Activated naive CD8-positive, alpha-beta T cell (primary cell): ENCODE results near the gene DCST1.

Experiments
- H3K27ac Mint-ChIP-seq: one replicate; pipeline ENCODE4 v1.8.0; 2021; ENCODE audit warnings: mixed read lengths
- H3K27me3 Mint-ChIP-seq: one replicate; pipeline ENCODE4 v1.8.0; 2021; ENCODE audit warnings: mixed read lengths
- H3K36me3 Mint-ChIP-seq: one replicate; pipeline ENCODE4 v1.8.0; 2021; ENCODE audit warnings: mixed read lengths
- H3K4me1 Mint-ChIP-seq: one replicate; pipeline ENCODE4 v1.8.0; 2021; ENCODE audit warnings: low read depth, mixed read lengths
- H3K4me3 Mint-ChIP-seq: one replicate; pipeline ENCODE4 v1.8.0; 2021; ENCODE audit warnings: mild to moderate bottlenecking, mixed read lengths
- H3K9me3 Mint-ChIP-seq: one replicate; pipeline ENCODE4 v1.8.0; 2021; ENCODE audit warnings: low read depth, mixed read lengths

Gene DCST1

GRCh38 chr1:155062702-155063411 lies 29.2 kb downstream of the DCST1 start:
- no peaks in the 10 kb centered on the region for H3K36me3 Mint-ChIP-seq
- no peak overlapping the region for H3K27ac Mint-ChIP-seq
- H3K4me3 Mint-ChIP-seq: peak overlapping the region; percentile 95
- peaks cover 27% of the 10 kb centered on the region for H3K4me1 Mint-ChIP-seq
- H3K27me3 Mint-ChIP-seq: no peaks in the 10 kb centered on the region
- H3K9me3 Mint-ChIP-seq: no peaks in the 10 kb centered on the region

DNA sequence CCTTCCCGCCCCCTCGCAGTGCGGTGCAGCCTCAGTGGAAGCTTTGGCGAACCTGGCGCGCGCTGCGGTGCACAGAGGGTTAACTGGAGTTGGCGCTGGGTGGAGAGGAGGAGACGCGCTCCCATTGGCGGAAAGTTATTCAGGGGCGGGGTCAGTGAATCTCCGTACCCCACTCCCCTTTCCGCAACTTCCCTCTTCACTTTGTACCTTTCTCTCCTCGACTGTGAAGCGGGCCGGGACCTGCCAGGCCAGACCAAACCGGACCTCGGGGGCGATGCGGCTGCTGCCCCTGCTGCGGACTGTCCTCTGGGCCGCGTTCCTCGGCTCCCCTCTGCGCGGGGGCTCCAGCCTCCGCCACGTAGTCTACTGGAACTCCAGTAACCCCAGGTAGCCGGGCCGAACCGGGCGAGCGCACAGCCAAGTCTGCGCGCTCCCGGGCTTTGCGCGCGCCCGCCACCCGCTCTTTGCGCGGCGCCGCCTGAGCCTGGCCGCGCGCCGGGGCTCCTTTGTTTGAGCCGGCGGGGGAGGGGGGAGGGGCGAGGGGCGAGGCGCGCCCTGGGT lies 30.0 kb downstream of the DCST1 start, which contains the start of gene EFNA4:
Gene EFNA4 (plus strand): TSS at position 191 of the 561 bp plus-strand sequence. CDS start 84 bp downstream, at position 275.
- Mint-ChIP-seq H3K4me1 (peaks cover 27% of the 10 kb centered on the region), H3K4me3 (peak within 1 kb of the TSS; percentile 97), H3K27ac (peak within 1 kb of the TSS; percentile 79), H3K9me3 (no peaks in the 10 kb centered on the region), H3K36me3 (no peaks in the 10 kb centered on the region), H3K27me3 (no peaks in the 10 kb centered on the region)

DNA sequence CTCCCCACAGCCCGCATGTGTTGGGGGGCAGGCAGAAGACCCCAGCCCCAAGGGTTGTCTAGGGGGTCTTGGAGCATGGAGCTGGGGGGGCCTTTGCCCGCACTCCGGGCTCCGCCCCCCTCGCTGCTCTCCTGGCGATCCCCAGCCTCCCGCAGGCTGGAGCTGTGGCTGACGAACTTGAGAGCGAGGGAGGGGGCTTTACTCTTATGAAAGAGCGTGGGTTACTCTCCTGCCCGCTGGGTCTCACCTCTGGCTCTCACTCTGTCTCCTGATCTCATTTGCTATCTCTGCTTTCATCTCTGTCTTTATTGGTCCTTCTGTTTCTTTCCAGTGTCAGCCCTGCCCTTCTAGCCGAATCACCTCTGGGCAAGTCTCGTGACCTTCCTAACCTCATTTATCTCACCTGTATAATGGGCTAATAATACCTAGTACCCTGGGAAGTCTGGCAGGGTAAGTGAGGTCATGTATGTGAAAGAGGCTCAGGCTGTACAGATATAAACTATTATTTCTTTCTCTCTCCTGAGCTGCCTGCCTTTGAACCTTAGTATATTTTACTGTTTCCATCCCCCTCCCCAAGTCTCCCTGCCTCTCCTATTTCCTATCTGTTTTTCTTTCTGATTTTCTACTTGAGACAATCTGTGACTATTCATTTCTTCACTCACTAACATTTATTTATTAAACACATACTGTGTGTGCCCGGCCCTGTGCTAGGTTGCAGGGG lies 30.6 kb downstream of the DCST1 start:
- Mint-ChIP-seq H3K4me3 (peak overlapping the region; percentile 97), H3K36me3 (no peaks in the 10 kb centered on the region), H3K4me1 (peaks cover 27% of the 10 kb centered on the region), H3K27ac (peak overlapping the region; percentile 79), H3K9me3 (no peaks in the 10 kb centered on the region), H3K27me3 (no peaks in the 10 kb centered on the region)

DNA sequence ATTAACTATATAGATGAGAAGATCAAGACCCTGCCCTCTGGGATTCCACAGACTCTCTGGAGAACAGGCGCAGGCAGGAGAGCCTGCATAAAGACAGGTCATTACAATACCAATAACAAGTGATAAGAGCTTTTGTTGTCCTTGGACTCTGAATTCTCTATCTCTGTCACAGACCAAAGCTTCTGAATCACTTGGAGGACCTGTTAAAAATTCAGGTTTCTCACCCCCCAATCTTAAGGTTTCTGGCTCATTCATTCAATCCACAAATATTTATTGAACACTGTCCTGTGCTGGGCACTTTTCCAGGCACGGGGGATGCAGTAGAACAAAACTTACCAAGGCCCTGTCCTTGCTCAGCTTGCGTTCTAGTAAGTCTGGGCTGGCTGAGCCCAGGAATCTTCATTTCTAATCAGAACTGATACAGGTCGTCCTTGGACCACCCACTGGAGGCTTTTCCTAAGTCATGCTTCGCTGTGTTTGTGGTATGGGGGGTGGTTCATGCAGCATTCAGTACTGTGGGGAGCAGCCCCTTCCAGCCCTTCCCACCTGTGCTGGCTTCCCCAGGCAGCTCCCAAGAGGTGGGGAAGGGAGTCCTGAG lies 31.3 kb downstream of the DCST1 start:
- Mint-ChIP-seq H3K27ac (no peak overlapping the region), H3K9me3 (no peaks in the 10 kb centered on the region), H3K27me3 (no peaks in the 10 kb centered on the region), H3K4me3 (peak overlapping the region; percentile 97), H3K36me3 (no peaks in the 10 kb centered on the region), H3K4me1 (peaks cover 27% of the 10 kb centered on the region)

GRCh38 chr1:155066777-155067176 lies 33.2 kb downstream of the DCST1 start:
- no peaks in the 10 kb centered on the region for H3K36me3 Mint-ChIP-seq
- no peaks in the 10 kb centered on the region for H3K27me3 Mint-ChIP-seq
- peaks cover 29% of the 10 kb centered on the region for H3K4me1 Mint-ChIP-seq
- H3K27ac Mint-ChIP-seq: no peak overlapping the region
- no peaks in the 10 kb centered on the region for H3K9me3 Mint-ChIP-seq
- no peak overlapping the region for H3K4me3 Mint-ChIP-seq

GRCh38 chr1:155068599-155068998 lies 35.0 kb downstream of the DCST1 start:
- Mint-ChIP-seq H3K36me3 (no peaks in the 10 kb centered on the region), H3K4me1 (peaks cover 28% of the 10 kb centered on the region), H3K9me3 (no peaks in the 10 kb centered on the region), H3K4me3 (no peak overlapping the region), H3K27me3 (no peaks in the 10 kb centered on the region), H3K27ac (no peak overlapping the region)

GRCh38 chr1:155069551-155070157 lies 36.0 kb downstream of the DCST1 start:
- H3K27ac Mint-ChIP-seq: no peak overlapping the region
- H3K27me3 Mint-ChIP-seq: no peaks in the 10 kb centered on the region
- H3K4me1 Mint-ChIP-seq: peaks cover 28% of the 10 kb centered on the region
- no peaks in the 10 kb centered on the region for H3K9me3 Mint-ChIP-seq
- no peak overlapping the region for H3K4me3 Mint-ChIP-seq
- H3K36me3 Mint-ChIP-seq: no peaks in the 10 kb centered on the region

GRCh38 chr1:155070158-155070621 lies 36.6 kb downstream of the DCST1 start:
- Mint-ChIP-seq H3K4me3 (peak overlapping the region; percentile 59), H3K27me3 (no peaks in the 10 kb centered on the region), H3K9me3 (no peaks in the 10 kb centered on the region), H3K36me3 (no peaks in the 10 kb centered on the region), H3K4me1 (peaks cover 28% of the 10 kb centered on the region), H3K27ac (no peak overlapping the region)

DNA sequence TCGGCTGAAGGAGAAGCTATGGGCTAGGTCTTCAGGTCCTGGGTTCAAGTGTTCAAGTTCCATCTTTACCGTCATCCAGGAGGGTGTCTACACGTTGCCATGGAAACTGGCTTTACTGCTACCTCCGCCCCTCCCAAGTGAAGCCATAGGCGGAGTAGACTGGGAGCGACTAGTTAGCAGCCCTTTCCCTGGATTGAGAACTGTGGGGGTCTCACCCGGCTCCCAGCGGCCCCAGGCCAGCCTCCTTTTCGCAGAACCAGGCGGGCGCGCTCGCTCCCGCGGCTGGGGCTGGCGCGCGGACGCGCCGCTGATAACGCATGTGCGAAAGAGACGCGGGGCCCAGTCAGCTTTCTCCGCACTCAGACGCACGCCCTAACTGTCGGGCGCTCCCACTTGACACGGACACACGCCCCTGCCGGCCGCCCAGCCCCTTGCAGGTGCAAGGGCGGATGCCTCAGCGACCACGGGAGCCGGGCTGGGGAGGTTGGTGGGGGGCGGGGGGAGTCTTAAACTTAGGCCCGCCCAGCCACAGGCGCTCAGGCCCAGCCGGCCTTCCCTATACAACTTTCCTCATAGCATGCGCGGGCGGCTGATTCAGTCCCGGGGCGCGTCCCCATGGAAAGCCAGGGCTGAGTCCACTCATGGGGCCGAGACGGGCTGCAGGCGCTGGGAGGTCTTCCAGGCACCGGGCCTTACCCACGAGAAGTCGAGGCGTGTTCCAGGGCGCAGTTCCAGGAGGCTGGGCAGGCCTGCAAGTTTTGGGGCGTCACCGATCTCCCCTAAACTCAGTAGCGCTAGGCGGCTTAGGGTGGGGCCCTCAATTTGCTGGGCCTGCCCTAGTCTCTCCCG lies 37.3 kb downstream of the DCST1 start:
- Mint-ChIP-seq H3K27ac (no peak overlapping the region), H3K36me3 (no peaks in the 10 kb centered on the region), H3K4me3 (peak overlapping the region; percentile 65), H3K9me3 (no peaks in the 10 kb centered on the region), H3K4me1 (peaks cover 28% of the 10 kb centered on the region), H3K27me3 (no peaks in the 10 kb centered on the region)

DNA sequence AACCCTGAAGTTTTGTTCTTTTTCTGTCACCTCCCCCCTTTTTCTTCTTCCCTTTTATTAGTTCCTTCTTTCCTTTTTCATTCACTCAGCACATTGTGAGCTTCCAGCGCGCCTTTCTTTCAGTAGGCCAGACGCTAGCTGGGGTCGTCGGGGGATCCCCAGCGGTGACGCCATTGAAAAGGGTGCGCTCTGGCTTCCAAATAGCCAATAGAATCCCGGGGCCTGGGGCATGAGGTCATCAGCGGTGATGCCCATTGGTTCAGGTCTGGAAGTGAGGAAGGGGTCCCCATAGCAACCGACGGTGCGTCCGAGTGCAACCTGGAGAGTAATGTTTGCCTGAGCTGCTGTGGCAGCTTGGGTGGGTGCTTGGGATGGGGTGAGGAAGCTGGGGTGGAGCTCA lies 38.1 kb downstream of the DCST1 start:
- no peaks in the 10 kb centered on the region for H3K36me3 Mint-ChIP-seq
- no peaks in the 10 kb centered on the region for H3K9me3 Mint-ChIP-seq
- peak overlapping the region; percentile 65 for H3K4me3 Mint-ChIP-seq
- no peaks in the 10 kb centered on the region for H3K27me3 Mint-ChIP-seq
- peak overlapping the region; percentile 19 for H3K27ac Mint-ChIP-seq
- H3K4me1 Mint-ChIP-seq: peaks cover 25% of the 10 kb centered on the region

- H3K27ac Mint-ChIP-seq: no peak overlapping the region
These were observed 39.1 kb downstream of the DCST1 start for GRCh38 chr1:155072531-155073289.

DNA sequence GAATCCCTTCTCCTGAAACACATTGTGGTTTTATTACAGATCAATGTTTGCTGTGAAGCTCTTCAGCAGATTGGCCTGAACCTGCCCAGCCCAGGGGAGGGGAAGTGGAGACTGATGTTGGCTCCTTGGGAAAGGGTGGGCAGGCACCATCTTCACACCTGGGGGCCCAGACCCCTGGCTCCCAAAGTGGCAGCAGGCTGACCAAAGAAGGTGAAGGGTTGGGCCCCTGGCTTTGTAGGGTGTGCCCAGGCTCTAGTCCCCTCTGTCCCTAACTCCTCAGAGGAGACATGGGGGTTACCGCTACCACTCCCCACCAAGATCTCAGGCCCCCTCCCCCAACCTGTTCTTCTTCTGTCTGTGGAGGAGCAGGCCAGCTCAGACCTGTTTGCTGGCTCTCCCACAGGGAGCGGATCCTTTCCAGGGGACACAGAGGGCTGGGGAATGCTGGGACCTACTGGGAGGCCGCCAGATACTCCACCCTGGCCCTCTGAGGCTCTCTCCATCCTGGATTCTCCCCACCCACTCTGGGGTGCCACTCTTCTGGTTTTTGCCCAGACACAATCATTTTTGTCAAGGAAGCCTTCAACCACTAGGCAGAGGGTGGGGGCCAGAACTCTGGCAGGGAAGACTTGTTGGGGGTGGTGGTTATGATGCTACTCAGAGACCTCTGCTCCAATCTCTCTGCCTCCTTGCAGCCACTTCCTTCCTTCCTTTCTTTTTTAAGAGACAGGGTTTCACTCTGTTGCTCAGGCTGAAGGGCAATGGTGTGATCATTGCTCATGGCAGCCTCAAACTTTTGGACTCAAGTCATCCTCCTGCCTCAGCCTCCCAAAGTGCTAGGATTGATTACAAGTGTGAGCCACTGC lies 40.0 kb downstream of the DCST1 start:
- no peaks in the 10 kb centered on the region for H3K9me3 Mint-ChIP-seq
- H3K27ac Mint-ChIP-seq: no peak overlapping the region
- peaks cover 25% of the 10 kb centered on the region for H3K4me1 Mint-ChIP-seq
- H3K36me3 Mint-ChIP-seq: no peaks in the 10 kb centered on the region
- no peak overlapping the region for H3K4me3 Mint-ChIP-seq
- H3K27me3 Mint-ChIP-seq: no peaks in the 10 kb centered on the region

More at GRCh38 chr1:155072531-155073289, 39.1 kb downstream of the DCST1 start:
- H3K36me3 Mint-ChIP-seq: no peaks in the 10 kb centered on the region
- no peaks in the 10 kb centered on the region for H3K27me3 Mint-ChIP-seq
- H3K4me1 Mint-ChIP-seq: peaks cover 25% of the 10 kb centered on the region
- no peak overlapping the region for H3K4me3 Mint-ChIP-seq
- H3K9me3 Mint-ChIP-seq: no peaks in the 10 kb centered on the region

GRCh38 chr1:155075535-155075934 lies 41.9 kb downstream of the DCST1 start:
- H3K27me3 Mint-ChIP-seq: peaks cover 3% of the 10 kb centered on the region
- H3K9me3 Mint-ChIP-seq: no peaks in the 10 kb centered on the region
- H3K36me3 Mint-ChIP-seq: no peaks in the 10 kb centered on the region
- no peak overlapping the region for H3K4me3 Mint-ChIP-seq
- H3K4me1 Mint-ChIP-seq: peaks cover 29% of the 10 kb centered on the region
- no peak overlapping the region for H3K27ac Mint-ChIP-seq
